ENCODE measurements around the gene RAVER2.

GRCh38 chr1:64856553-64856952 is 111.7 kb downstream of the RAVER2 start:
- no peak for TF ChIP-seq CTCF (IDR thresholded peaks at IDR 0.05)
- no peak for TF ChIP-seq EP300 (IDR thresholded peaks at IDR 0.05)
- TF ChIP-seq POLR2A (IDR thresholded peaks at IDR 0.05) = no peak

Measured in gastroesophageal sphincter (tissue), 3 donors.